NCI-H2107 treated with DMSO at 0.1 percent for 48 hours (cell line): Measurements from ENCODE around the gene CDC7.
A peak's percentile ranks its signal among the peaks of the same experiment; 100 is the strongest.
"Not testable (repeated sequence)": the region's sequence is repeated elsewhere in the genome, so short reads cannot be mapped to it uniquely, and the experiment has no call there.

Experiments used
- DNase-seq: peaks from one replicate; lab custom pipeline; 2025; ENCODE audit not compliant: unreplicated experiment; lab: John Stamatoyannopoulos, UW

The CDC7 gene

DNA sequence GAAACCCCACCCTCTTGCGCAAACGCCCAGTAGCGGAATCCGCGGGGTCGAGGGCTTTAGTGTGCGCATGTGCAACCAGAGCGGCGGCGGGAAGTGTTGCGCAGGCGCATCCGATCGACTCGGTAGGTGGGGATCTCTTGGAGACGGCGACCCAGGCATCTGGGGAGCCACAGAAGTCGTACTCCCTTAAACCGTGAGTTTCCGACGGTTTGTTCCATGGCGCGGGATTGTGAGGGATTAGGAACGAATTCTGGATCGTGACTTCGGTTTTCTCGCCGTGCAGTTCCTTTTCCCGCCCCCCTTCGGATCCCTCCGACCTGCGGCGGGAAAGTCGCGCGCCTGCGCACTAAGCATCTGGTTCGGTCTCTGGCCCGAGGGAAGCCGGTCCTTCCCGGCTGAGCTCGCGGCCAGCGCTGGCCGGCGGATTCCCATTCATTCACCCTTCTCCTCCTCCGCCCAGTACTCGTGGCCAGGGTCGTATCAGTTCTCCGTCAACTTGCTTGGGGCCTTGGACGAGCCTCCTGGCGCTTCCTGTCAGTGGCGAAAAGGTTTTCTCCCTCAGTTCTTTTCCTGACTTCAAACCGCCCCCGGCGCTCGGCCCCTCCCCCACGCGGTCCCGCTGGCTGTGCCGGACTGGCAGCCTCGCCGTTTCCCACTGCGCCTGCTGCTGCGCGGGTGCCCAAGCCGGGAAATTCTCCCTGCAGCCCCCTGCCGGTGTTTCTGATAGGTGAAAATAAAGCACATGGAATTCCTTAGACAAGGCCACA, at the start of gene CDC7:
TSS of gene CDC7 (plus strand) at position 96 of the 767 bp plus-strand sequence. CDS start 866 bp downstream, outside the sequence.
- DNase-seq: peak; percentile 95

DNA sequence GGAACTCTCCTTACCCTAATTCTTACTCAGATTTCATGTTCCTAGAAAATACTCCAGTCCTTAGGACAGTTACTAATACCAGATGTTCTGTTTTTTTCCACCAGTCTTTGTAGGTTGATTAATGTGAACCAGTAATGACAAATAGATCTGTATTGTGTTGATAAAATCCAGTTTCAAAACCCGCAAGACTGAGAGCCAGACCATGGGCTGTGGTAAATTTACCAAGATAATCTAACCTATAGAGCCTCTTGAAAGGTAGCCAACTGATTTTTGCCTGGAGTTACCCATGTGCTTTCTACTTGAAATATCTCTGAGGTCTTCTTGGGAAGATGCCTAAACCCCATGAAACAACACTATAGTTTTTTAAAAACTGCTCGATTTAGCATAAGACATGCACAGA, 46.5 kb upstream of the CDC7 start:
- no peak for DNase-seq

DNA sequence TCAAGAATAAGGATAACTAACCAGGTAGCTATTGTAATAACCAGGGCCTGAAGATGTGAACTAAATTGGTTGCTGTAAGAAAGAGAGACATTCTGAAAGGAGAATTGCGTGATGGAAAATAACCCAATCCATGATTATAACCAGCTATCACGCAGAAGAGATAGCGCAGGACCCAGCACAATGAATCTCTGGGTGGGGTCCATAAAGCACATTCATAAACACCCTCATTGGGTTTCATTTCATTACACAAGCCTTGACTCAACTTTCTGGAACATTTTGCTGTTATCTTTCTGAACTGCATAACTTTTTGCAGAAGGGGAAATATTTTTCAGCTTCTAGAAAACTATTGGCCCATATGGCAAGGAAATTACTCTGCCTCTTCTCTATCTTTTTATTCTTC, 45.3 kb upstream of the CDC7 start:
- DNase-seq: no peak

DNA sequence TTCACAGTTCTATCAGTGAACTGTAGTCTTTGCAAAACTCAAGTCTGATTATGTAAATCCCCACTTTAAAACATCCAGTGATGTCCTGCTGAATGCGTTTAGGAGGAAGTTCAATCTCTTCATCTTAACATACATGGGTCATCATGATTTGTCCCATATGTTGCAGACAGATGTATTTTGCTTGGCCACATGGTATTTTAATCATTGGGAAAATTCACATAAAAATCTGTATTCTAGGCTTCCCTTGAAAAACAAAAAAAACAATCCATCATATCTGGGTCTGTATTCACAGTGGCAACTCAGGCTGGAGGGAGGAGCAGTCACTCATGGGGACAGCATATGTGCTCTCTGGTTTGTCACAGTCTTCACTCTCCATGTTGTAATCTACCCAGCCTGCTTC, 44.8 kb upstream of the CDC7 start:
- no peak for DNase-seq

DNA sequence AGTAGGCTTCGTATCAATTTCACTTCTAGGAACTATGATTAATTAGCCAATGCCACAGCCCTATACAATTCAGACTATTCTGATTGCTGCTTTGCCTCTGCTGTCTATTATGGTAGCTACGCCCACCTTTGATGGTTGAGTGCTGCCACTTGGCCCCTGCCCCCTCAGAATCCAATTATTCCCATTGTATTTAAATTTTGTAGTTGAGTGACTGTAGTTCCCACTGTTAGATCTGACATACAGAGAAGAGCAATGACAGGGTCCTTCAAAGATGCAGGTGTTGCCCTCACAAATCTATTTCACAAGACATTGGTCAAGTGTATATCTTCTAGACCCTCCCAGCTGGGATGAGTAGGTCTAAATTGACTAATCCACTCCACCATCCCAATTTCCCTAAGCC, 35.3 kb upstream of the CDC7 start:
- not testable (repeated sequence) for DNase-seq

DNA sequence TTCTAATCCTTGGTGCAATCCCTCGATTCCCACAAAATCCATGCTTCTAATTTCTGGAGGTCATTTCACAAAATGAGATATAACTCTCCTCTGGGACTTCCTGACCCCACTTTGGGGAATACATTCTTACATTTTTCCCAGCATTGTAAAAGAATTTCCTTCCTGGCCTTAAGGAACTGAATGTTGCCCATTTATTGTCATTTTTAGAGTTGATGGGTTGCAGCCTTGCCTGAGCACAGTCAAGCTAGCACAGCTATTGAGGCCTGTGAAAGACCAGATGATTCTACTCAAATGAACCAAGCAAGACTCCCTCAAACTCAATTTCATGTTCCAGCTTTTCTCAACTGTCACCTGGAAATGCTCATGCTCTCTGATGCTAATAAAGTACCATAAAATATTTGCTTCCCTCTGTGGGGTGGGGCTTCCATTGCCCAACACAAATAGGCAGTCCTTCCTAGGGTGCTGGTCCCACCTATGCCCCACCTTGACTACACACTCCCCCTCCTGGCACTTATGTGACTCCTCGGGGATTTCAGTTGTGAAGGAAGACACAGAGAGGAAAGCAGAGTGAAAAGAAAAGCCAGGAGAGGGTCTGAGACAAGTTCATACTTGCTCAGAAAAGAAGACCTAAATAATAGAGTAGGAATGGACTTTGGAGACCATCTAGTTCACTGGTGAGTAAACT, 24.0 kb upstream of the CDC7 start:
- DNase-seq: no peak

DNA sequence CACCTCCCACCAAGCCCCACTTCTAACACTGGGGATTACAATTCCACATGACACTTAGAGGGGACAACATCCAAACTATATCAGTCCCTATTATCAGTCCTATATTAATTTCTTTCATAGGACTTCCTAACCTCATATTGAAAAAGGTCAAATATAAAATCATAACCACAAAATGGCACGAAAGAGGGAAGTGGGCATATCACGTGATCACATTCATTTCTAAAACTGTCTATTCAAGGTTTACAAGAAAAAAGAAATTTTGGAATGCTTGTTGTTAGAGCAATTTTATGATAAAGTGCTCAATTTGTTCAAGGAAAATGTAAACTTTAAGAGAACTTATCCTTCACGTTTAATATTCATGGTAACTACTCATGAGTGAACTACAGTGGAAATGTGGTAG, 13.2 kb upstream of the CDC7 start:
- no peak for DNase-seq

DNA sequence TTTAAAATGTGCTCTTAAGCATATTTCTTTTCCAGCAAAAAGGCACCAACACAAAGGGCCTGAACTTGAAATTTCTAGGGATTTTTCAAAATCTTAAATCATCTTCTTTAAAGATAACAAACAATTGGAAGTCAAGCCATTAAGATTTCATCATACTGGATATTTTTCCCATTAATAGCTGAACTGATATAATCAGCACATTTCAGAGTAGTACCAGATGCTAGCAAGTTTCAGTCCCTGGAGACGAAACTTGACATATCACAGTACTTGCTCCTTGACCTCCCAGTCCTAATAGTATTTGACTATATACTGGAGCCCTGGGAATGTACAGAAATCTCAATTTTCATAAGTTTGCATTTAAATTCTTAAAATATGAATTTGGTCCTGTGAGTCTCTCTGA, 10.2 kb upstream of the CDC7 start:
- DNase-seq: no peak

DNA sequence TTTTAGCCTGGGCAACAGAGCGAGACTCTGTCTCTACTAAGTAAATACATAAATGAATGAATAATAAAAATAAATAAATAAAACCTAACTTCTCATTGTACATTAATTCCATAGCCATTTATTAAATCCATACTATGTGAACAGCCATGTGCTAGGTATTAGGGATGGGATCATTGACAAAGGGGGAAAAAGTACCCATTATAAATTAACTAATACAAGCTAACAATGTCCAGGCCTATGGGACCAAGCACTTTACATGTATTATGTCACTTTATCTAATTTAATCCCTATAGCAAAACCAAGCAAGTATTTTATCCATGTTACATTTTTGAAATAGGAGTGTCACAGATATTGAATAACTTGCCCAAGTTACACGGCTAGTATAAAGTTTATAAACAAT, 2.6 kb upstream of the CDC7 start:
- no peak for DNase-seq

DNA sequence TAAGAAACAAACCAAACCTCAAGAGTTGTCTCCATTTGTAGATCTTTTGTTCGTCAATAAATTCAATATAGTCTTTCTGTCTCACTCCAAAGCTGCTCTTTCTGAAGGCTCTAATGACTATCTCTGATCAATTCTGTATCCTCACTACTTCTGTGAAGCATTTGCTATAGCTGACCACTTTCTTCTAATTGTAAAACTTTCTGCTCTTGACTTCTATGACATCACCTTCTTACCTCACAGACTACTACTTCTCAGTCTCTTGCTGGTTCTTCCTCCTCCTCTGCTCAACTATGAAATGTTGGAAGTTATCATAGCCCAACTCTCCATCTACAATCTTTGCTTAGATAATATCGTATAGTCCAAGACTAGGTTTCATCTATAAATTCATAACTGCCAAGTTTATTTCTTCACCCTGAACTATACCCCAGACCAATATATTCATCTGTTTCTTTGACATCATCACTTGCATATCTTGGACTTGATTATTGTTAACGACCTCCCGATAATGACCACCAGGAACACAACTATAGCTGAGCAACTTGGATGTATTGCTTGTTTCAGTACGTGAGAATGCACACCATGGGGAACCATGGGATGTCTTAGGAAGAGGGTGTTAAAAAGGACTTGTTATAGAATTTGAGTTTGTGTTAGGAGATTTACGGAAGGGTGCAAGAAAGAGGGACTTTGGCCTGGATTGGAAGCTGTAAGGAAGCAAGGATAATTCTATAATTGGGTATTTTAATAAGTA, 2.0 kb upstream of the CDC7 start:
- DNase-seq: no peak

DNA sequence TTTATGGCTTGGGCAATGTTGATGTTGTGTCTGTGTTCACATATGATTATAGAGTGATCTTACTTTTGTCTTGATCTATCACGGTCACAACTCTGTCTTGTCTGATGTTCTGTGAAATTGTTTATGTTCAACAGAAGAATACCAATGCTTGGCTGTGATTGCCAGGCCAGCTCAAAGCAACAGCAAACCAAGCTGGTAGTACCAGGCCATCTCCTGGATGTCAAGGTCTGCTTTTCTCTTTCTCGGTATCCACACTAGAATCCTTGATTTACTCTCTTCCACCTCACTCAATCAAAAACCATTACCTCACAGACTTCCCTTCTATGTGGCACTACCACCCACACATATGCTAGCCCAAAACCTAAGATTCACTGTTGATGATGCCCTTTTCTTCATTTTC, 1.3 kb upstream of the CDC7 start:
- DNase-seq: no peak

DNA sequence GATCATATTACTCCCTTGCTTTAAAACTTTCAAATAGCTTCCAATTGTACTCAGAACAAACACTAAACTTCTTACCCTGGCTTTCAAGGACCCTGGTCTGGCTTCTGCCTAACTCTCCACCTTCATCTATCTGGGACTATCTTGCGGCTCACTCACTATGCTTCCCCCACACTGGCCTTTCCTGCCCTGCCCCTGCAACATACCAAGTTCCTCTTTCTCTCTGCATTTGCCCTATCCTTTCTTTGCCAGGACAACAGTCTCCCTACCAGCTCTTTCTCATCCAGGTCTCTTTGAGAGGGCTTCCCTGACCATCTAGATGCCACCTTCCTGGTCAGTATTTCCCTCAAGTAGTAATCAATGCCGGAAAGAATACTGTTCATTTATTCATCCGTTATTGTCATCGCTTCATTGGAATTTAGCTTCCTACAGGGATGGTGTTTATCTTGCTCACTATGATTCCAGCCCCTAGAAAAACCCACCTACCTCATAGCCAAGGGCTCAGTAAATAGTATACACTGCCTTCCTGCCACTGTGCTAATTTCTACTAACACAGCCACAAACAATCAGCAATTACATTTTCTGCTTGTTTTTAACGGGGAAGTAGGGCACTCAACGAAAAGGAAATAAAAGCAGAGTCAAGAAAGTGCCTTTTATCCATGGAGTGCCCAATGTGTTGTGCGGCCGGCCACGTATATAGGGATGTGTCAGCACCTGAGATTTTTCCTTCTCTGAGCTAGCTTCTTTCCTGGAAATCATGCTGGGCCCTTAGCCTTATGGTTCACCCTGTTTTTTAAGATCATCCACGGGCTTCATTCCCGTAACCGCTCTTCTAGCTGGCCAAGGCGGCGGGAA, 521 bp upstream of the CDC7 start:
- DNase-seq: no peak

DNA sequence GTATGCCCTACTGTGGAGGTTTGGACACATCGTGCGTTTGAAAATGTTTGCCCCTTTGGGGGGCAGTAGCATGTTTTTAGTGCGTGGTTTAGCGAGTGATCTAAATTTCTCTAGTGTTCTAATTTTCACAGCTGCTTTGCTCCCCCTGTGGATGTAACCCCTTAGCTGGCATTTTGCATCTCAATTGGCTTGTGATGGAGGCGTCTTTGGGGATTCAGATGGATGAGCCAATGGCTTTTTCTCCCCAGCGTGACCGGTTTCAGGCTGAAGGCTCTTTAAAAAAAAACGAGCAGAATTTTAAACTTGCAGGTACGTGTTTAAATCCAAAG, 836 bp downstream of the CDC7 start:
- peak; percentile 90 for DNase-seq

DNA sequence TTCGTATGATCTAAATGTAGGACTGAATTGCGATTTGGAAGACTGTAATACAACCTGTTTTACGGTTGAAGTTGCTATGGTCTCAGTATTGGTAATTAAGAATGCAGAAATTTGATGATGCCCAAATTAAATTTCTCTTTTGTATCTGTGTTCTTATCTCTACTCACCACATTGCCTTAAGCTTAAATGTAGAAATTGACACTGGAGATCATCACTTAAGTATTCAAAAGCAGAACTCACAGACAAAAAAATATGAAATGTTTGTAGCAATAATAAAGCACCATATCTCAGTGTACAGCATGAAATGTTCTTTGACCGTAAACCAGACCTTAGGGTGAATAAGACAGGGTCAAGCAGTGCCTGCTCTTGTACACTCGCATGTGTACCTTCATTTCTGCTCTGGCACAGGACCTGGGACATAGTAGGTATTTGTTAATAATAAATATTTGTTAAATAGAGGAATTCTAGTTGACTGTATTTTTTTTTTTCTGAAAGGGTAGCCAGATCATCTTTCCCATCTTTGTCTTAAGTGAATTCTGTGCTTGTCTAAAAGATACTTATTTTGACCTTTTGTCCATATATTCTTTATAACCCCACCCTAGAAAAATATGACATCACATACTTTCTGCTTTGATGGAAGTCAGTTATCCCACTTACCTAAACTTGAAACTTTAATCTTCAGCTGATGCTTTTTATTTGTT, 1.5 kb downstream of the CDC7 start:
- no peak for DNase-seq

DNA sequence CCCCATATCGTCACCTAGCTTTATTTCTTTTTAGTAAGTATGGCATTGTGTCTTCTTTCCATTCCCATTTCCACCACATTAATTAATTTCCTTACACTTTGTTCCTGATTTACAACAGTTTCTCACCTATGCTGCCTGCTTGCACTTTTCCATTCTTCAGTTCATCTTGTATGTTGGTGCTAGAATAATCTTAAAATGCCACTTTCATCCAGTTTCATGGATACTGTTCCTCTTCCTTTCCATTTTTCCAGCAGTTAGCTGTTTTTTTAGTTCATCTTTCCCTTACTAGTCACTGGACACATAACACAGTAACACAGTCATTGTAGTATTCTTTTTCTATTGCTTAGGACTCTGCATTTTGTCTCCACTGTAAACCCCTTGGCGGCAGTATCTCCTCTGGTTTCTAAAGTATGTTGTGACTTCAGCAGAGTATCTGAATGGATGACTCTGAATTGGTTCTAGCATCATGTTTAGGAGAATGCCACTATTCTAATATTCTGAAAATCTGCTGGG, 2.1 kb downstream of the CDC7 start:
- DNase-seq: peak; percentile 55

DNA sequence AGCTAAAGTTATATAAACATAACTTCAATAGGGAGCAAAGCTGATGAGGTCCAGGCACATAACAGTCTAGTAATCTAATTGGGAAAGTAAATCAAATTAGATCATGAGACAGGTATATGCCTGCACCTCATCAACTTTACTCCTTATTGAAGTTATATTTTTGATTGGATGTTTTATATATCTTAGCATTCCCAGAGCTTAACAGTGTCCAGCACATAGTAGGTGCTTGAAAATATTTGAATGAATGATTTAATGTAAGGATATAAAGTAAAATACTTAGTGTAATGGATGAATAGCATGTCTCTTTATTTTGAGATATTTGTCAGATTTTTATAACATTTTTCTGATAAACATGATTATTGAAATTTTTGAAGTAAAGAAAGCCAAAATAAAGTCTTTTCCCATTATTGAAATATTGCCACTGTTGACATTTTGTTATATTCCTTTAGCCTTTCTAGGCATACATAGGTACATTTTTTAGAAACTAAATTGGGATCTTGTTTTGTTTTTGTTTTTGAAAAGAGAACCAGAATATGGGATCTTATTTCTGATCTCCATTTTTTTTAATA, 2.8 kb downstream of the CDC7 start:
- no peak for DNase-seq

DNA sequence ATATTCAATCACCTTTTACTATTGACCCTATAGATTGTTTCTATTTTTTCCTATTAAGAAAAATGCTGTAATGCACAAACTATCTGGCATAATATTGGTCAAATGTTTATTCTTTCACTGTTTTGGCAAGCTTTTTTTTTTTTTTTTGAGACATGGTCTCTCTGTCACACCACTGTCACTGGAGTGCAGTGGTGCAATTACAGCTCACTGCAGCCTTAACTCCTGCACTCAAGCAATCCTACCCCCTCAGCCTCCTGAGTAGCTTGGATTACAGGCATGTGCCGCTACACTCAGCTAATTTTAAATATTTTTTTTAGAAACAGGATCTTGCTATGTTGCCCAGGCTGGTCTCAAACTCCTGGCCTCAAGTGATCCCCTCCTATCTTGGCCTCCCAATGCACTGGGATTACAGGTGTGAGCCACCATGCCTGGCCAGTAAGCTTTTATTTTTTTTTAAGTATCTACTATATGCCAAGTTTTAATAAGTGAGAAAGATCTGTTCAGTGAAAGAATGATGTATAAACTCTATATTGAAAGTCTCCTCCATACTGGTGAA, 3.4 kb downstream of the CDC7 start:
- DNase-seq: no peak

DNA sequence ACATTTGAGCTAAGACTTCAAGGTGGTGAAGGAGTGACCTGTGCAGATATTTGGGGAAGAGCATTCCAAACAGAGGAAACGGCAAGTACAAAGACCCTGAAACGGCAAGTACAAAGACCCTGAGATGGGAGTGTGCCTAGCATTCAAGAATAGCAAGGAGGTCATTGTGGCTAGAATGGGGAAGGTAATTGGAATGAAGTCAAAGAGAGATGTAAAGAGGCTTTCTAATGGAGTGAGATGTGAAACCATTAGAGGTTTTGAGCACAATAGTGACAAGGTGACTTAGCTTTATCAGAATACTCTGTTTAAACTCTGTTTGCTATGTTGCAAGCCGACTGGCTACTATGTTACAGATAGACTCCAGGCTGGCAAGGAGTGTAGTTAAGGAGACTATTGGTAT, 4.4 kb downstream of the CDC7 start:
- DNase-seq: peak; percentile 15

DNA sequence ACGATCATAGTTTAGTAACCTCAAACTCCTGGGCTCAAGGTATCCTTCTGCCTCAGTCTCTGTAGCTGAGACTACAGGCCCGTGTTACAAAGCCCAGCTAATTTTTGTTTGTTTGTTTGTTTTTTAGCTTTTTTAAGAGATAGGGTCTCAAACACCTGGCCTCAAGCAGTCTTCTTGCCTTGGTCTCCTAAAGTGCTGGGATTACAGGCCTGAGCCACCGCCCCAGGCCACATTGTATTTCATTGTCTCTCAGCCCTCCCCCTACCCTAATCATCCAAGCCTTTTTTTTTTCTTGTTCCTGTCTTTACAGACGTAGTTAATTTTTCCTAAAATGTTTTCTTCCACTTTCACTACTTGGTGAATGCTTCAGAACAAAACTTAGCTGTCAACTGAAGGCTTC, 5.4 kb downstream of the CDC7 start:
- DNase-seq: no peak

DNA sequence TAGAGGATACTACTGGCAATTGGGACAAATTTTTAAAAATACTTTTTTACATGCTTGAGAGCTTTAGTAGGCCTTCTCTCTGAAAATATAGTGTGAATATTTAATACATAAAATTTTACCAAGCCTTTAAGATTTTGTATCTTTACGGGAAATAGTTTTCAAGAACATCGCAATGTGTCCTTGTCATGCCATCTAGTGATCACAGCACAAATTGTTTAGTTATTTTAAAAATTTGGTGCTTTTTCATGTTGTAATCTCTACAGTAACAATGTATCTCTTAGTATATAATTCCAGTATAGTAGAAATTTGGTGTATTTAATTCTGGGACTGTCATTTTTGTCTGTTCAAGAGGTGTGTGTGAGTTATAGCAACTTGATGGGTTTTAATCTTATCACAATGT, 6.7 kb downstream of the CDC7 start:
- no peak for DNase-seq
